ENCODE measurements around the gene AMY1C.
"Not testable (repeated sequence)": the region's sequence is repeated elsewhere in the genome, so short reads cannot be mapped to it uniquely, and the experiment has no call there.

The AMY1C gene

GRCh38 chr1:103749598-103749997 is at the start of gene AMY1C:
Gene AMY1C, plus strand, starts transcription at chr1:103749898. Its CDS starts 572 bp downstream, at chr1:103750470.
- DNase-seq = not testable (repeated sequence)

GRCh38 chr1:103700669-103701068 is 49.0 kb upstream of the AMY1C start:
- not testable (repeated sequence) for DNase-seq

DNA sequence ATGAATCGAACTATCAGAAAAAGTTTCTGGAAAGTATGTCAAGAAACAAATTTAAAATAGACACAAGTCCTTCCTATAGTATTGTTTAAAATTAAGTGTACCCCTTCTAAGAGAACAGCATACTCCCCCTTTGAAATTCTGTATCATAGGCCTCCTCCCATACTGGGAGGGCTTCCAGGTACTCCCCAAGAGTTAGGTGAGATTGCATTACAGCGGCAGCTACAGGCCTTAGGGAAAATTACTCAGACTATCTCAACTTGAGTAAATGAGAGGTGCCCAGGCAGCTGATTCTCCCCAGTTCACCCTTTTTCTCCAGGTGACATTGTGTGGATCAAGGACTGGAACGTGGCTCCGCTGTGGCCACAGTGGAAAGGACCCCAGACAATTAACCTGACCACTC is 48.4 kb upstream of the AMY1C start:
- DNase-seq = not testable (repeated sequence)

DNA sequence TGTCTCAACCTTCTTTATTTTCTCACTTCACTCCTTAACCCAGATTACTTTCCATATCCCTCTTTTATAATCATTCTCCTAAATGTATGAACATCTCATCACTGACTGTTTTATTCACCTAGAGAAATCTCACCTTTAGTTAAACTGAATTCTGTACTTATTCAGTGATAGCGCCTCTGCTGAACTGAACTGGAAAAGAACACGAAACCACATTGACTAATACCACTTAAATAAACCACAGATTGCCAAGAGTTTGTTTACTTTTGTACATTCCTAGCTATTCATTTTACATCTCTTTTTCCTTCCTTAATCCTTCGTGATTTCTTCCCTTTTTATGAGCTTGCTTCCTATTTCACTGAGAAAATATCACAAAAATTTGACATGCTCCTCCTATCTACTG is 42.0 kb upstream of the AMY1C start:
- not testable (repeated sequence) for DNase-seq

GRCh38 chr1:103710381-103710780 is 39.3 kb upstream of the AMY1C start:
- not testable (repeated sequence) for DNase-seq

DNA sequence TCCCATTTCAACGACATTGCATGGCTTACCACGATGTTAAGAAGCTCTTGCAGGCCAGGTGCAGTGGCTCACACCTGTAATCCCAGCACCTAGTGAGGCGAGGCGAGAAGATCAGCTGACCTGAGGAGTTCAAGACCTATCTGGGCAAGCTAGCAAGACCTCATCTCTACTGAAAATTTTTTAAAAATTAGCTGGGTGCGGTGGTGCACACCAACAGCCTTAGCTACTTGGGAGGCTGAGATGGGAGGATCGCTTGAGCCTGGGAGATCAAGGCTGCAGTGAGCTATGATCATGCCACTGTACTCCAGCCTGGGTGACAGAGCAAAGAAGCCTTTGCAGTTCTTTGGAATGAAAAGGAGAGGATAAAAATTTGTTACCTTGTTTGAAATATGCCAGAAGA is 32.3 kb upstream of the AMY1C start:
- not testable (repeated sequence) for DNase-seq

GRCh38 chr1:103721473-103721872 is 28.2 kb upstream of the AMY1C start:
- DNase-seq = not testable (repeated sequence)

DNA sequence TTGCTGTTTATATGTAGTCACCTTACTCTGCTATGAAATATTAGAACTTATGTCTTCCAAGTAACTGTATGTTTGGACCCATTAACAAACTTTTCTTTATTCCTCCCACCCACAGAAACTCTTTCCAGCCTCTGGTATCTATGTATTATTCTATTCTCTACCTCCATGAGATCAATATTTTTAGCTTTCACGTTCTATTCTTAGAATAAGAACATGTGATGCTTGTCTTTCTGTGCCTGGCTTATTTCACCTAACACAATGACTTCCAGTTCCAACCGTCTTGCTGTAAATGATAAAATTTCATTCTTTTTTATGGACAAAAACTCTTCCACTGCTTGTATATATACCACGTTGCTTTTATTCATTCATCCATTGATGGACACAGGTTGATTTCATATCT is 14.4 kb upstream of the AMY1C start:
- DNase-seq = not testable (repeated sequence)

GRCh38 chr1:103738031-103738430 is 11.7 kb upstream of the AMY1C start:
- not testable (repeated sequence) for DNase-seq

- DNase-seq = not testable (repeated sequence)
Measured at GRCh38 chr1:103744449-103744848, 5.2 kb upstream of the AMY1C start.

- DNase-seq = not testable (repeated sequence)
Measured at GRCh38 chr1:103745040-103745439, 4.7 kb upstream of the AMY1C start.

DNA sequence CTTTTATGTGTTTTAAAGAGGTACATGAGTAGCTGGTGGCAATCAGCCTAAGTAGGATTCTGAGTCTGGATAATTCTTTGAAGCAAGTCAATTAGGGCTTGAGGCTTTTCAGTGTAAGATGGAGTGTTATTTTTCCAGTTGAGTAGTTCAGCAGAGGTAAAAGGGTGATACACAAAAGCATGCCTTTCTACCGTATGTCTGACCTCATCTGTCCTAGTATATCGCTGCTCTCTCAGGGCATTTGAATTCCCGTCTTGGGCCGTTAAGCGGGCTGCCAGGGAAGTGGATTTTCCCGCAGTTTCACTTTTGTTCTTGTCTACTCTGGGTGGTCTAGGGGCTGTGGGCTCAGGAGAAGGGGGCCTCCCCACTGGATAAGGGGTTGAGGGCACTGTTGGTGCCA is 1.4 kb upstream of the AMY1C start:
- DNase-seq = not testable (repeated sequence)

DNA sequence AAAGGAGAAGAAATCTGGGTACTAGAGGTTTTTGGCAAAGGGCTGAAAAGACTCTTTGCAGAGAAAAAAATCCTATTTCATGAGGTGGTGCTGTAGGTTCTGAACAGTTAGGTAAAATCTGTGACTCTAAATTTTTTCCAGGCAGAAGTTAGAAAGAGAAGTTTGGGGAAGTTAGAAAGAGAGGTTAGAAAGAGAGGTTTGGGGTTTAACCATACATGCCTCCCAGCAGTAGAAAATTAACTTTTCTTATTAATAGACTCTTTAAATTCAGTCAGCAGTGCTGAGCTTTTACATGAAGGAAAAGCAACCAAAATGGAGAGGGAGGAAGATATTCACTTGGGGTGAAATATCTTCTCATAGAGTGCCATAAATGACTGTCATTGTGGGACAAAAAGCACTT is 12.2 kb downstream of the AMY1C start:
- DNase-seq = no peak

DNA sequence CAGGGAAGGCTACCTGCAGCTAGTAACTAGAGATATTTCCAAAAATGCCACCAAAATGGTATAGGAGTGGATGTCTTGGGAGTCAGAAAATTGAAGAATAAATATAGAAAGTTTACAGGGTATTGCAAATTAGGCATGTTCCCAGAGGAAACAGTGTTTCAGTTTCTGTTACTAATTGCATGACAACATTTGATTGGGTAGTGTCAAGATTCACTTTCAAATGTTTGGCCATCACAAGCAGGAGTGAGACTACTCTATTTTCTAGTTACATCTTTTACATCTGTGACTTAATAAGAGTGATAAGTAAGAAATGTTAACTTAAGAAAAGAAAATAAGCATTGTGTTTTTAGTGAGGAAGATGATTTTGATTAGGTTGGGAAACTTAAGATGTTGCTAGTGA is 30.2 kb downstream of the AMY1C start:
- no peak for DNase-seq

GRCh38 chr1:103783944-103784377 is 34.3 kb downstream of the AMY1C start:
- DNase-seq = no peak

- DNase-seq = no peak
Measured at GRCh38 chr1:103788377-103788776, 38.7 kb downstream of the AMY1C start.

- DNase-seq = no peak
Measured at GRCh38 chr1:103790172-103790571, 40.5 kb downstream of the AMY1C start.

Data from DMS79 (cell line).